SH-SY5Y (cell line): ENCODE results near the gene MFAP4.

Source experiments
- GATA2 ChIP-seq: IDR thresholded peaks from 2 replicates; pipeline ENCODE4 v1.6.1; 2011; ENCODE audit warnings: mild to moderate bottlenecking, low read depth, low read length
- GATA3 ChIP-seq: IDR thresholded peaks from 2 replicates; pipeline ENCODE4 v1.6.1; 2011; ENCODE audit warnings: low read depth, mild to moderate bottlenecking, low read length, moderate library complexity

MFAP4 gene

GRCh38 chr17:19347323-19348080 lies 39.5 kb downstream of the MFAP4 start:
- no peak for TF ChIP-seq GATA3
- no peak for TF ChIP-seq GATA2

DNA sequence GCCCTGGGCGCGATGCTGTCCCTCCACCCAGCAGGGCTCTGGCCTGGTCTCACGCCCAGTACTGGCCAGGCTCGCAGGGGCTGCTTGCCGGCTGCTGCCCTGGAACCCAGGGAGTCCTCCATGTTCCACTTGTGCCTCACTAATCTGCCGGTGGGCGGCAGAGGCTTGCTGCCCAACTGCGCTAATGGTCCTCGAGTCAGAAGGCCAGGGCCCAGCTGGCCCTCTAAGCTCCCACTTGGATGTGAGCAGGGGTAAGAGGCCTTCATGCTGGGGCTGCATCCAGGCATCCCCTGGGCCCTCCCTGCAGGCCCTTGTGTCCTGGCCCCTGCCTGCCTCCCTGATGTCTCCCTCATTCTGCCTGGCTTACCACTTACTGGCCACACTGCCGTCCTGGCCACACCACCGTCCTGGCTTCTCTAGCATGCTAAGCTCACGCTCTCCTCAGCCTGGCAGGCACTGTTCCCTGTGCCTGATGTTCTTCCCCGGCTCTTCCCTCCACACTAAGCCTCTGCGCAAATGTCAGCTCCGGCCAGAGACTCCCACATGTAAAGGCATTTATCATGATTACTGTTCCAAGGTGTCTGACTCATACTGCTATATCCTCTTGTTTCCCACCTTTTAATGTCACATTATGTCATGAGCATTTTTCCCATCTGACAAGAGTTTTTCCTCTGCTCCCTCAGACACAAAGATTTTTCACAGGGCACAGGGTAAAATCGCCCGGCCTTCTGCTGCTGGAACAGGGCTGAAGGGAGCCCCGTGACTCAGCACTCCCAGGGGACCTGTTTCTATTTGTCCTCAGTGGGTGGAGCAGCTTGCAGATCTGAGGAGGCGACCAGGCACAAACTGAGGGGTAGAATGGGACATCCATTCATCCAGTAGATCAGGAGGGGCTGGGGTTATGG lies 40.4 kb downstream of the MFAP4 start:
- no peak for TF ChIP-seq GATA2

DNA sequence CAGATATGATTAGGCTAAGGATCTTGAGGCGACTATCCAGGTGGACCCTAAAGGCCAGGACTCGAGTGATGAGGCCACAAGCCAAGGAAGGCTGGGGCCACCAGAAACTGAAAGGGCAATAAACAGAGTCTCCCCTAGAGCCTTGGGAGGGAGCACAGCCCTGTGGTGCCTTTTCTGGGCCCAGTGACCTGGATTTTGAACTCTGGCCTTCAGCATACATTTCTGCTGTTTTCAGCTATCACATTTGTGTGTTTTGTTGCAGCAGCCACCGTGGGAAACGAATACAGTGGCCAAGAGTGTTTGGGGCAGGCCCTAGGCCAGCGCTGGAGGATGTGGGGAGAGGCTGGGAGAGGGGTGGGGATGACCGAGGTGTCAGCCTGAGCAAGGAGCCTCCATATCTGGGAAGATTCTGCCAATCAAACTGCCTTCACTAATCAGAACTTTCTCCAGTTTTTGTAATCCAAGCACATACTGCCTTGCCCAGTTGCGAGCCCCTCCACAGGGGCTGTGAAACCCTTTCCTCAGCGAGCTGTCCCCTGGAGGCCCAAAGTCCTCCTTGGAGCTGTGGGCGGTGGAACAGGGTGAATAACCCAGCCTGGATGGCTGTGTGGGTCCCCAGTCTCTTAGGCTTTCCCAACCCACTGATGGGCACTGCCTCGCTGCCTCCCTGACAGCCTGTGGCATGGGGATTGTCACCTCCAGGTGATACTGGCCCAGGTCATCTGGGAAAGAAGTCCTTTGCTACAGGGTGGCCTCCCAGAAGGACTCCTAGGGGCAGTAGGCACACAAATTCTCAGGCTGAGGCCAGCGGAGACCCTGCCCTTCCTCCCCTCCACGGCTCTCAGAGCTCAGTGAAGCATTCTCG lies 41.3 kb downstream of the MFAP4 start:
- TF ChIP-seq GATA3 (no peak), GATA2 (no peak)

DNA sequence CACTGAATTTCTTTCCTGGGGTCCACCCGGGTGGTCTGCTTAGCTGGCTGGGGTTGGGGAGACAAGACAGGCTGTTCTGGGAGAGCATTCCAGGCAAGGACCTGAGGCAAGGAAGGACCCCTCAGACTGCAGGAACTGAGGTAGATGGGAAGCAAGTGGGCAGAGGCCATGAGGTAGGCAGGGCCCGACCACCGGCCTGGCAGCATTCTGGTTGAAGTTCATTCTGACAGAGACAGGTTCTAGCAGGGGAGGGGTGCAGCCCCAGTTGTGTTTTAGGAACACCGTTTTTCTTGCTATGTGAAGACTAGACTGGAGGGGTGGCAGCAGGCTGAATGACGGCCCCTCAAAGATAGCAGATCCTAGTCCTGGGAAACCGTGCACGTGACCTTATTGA lies 41.9 kb downstream of the MFAP4 start:
- TF ChIP-seq GATA3 (no peak), GATA2 (no peak)

DNA sequence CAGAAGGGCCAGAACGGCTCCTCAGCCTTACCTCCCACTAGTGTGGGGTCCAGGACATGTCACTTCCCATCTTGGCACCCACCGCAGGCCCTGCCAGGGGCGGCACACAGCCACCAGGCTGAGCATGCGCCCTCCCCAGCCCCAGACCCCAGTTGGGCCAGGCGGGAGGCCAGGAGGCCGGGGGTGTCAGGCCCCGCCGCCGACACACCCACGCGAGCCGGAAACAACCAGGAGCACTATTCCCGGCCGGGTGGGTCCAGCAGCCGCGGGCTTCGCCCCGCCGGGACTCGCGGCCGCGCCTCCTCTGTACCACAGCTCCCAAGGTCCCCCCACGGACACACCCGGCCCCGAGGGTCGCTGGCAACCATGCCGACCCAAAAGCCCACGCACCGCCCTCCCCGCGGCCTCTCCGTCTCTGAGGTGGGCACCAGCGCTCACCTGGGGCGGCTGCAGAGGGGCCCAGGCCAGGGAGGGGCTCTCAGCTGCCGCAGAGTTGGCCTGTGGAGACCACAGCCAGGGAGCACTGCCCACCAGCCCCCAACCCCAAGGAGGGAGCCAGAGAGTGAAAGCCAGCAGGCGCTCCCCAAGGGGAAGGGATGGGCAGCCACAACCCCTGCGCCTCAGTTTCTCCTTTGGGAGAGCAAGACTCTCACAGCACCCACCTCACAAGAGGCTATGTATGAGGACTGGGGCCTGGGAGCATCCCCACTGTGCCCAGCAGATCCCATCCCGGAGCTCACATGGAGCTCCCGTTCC lies 42.5 kb downstream of the MFAP4 start:
- TF ChIP-seq GATA2 (no peak), GATA3 (no peak)

DNA sequence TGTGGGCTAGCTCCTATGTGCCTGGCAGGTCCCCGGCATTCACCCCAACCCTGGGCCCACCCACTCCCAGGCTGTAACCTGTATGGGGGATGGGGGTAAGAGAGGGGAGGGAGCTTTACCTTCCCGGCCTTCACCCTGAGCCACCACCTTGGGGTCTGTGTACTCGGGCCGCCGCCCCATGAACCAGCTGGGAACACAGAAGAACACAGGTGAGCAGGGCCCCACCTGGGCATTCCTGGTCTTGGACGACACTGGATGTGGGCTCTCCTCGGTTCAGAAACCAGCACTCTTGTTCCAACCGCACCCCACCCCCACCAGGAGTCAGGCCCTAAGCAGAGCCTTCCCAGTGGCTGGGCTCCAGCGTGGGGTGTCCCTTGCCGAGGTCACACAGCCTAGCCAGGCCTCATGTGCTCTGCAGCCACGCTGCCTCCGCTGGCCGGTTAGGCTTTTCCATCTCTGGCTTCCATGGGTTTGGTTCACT lies 43.3 kb downstream of the MFAP4 start:
- TF ChIP-seq GATA2: no peak
- TF ChIP-seq GATA3: no peak

- TF ChIP-seq GATA2 (no peak), GATA3 (no peak)
These were observed 43.7 kb downstream of the MFAP4 start for GRCh38 chr17:19343256-19343630.

GRCh38 chr17:19342611-19343255 lies 44.3 kb downstream of the MFAP4 start:
- TF ChIP-seq GATA3 (no peak), GATA2 (no peak)

- TF ChIP-seq GATA3: no peak
- no peak for TF ChIP-seq GATA2
These were observed 45.1 kb downstream of the MFAP4 start for GRCh38 chr17:19341641-19342610.

- TF ChIP-seq GATA2: no peak
- TF ChIP-seq GATA3: no peak
These were observed 45.8 kb downstream of the MFAP4 start for GRCh38 chr17:19341211-19341631.

GRCh38 chr17:19339341-19339815 lies 47.6 kb downstream of the MFAP4 start:
- TF ChIP-seq GATA2: no peak
- no peak for TF ChIP-seq GATA3
